Cardiac muscle cell (in vitro differentiated cells and primary cell): ENCODE measurements around the gene CCDC12. TPM values are rescaled to one million over a fixed set of nuclear protein-coding genes. Genes with fewer than 3 reads are reported as not detected.

Experiments
- DNase-seq, 2 donors: peaks; one replicate each; pipeline versions ENCODE4 v3.0.0 to v3.0.0-alpha.2; 2010 to 2017; ENCODE audit warnings: low read depth in 1 of 2, low spot score in 1 of 2
- H3K27ac ChIP-seq: fragments of 200-600 bp; sonication (generic); 2 replicates; pipeline ENCODE4 v1.5.1; 2016
- H3K27me3 ChIP-seq: fragments of 200-600 bp; sonication (generic); 2 replicates; pipeline ENCODE4 v1.6.0; 2016; ENCODE audit warnings: control low read depth
- H3K36me3 ChIP-seq: fragments of 200-600 bp; sonication (generic); 2 replicates; pipeline ENCODE4 v1.5.1; 2016; ENCODE audit warnings: control low read depth
- H3K4me1 ChIP-seq: fragments of 200-600 bp; sonication (generic); 2 replicates; pipeline ENCODE4 v1.8.1; 2017; ENCODE audit warnings: low read depth, mild to moderate bottlenecking, mixed run types
- H3K4me3 ChIP-seq: fragments of 200-600 bp; sonication (generic); 2 replicates; pipeline ENCODE4 v1.5.1; 2016; ENCODE audit warnings: mild to moderate bottlenecking
- H3K9me3 ChIP-seq: fragments of 200-600 bp; sonication (generic); 2 replicates; pipeline ENCODE4 v1.5.1; 2017; ENCODE audit warnings: low read depth, mild to moderate bottlenecking, control low read depth
- CTCF ChIP-seq: IDR thresholded peaks from 2 replicates; pipeline ENCODE4 v1.5.1; 2012; ENCODE audit warnings: low read depth, mild to moderate bottlenecking, low read length
- polyA plus RNA-seq: library from polyadenylated mRNA; unstranded; fragments of >200 nt; fragmentation: Nextera tagmentation; extraction: Ambion mirVana; gene quantifications from 2 replicates; pipeline ENCODE4 v1.2.1, GENCODE V29; 2016
- total RNA-seq: library from RNA; depleted of rRNA; stranded (reverse); fragments of >200 nt; gene quantifications from 2 replicates; pipeline ENCODE4 v1.2.3, GENCODE V29; 2016

CCDC12 gene
- total and polyA plus RNA-seq, 2 experiments from 2014 or later = 53.8 to 73.1 TPM

DNA sequence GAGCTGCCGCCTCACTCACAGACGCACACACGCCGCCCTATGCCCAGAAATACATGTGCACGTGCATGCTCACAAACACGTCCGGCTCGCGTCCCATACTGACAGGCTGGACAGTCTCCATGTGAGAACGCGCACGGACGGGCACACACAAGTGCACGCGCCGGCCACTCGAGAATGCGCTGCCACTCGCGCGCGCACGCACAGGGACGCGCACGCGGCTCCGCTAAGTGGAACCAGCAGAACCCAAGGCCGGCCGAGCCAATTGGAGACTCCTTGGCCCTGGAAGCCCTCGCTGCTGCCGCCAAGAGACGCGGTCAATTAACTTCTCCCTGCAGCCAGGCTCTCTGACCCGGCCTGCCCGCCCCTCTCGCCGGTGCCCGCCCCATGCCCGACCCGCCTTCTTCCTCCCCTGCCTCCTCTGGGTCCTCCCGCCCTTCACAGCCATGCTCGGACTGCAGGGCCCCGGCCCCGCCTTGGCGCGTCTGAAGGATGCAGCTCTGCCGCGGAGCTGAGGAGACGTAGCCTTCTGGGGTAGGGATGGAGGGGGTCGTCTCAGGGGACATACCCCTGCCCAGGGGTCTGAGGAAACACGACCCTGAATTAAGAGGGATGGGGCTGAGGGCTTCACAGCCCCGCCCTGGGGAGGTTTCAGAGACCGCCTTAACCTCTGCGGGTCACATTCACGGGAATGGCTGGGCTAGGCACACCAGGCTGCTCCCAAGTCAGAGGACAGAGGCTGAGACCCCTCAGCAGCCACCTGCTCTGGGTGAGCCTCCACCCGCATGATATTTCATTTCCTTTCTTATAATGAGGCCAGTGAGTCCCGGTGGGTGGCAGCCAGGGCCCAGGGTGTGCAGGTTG, 84.0 kb downstream of the CCDC12 start:
- TF ChIP-seq CTCF = no peak
- Histone ChIP-seq H3K4me1 (peaks cover 55% of the 10 kb centered on the region), H3K27ac (peak overlapping the region; percentile 68), H3K36me3 (no peaks in the 10 kb centered on the region), H3K4me3 (peak overlapping the region; percentile 2), H3K27me3 (no peaks in the 10 kb centered on the region), H3K9me3 (no peaks in the 10 kb centered on the region)
- DNase-seq = peak; percentile 80 to 94

DNA sequence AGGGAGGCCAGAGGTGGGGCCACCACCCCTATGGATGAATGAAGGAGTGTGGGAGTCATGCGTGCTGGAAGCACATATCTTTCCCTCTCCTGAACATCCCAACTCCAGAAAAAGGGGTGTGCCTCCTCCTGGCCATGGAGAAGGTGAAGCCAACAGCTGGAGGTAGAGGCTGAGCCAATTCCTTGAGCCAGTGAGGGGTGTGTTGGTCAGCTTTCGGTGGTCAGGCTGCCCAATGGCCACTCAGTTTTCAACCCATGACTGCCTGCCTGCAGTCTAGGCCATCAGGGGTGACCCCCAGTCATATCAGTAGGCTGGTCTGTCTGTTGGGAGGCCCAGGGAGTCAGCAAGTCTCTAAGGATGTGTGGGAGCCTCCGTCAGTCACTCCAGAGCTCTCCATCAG, 85.4 kb downstream of the CCDC12 start:
- Histone ChIP-seq H3K27ac (no peak overlapping the region), H3K4me3 (no peak overlapping the region), H3K9me3 (no peaks in the 10 kb centered on the region), H3K36me3 (no peaks in the 10 kb centered on the region), H3K4me1 (peaks cover 55% of the 10 kb centered on the region), H3K27me3 (no peaks in the 10 kb centered on the region)
- DNase-seq = no peak
- no peak for TF ChIP-seq CTCF

- no peaks in the 10 kb centered on the region for H3K27me3 ChIP-seq
- peaks cover 55% of the 10 kb centered on the region for H3K4me1 ChIP-seq
- no peaks in the 10 kb centered on the region for H3K36me3 ChIP-seq
- H3K9me3 ChIP-seq = no peaks in the 10 kb centered on the region
- no peak overlapping the region for H3K27ac ChIP-seq
- DNase-seq = no peak
- no peak for TF ChIP-seq CTCF
- no peak overlapping the region for H3K4me3 ChIP-seq
Observed at GRCh38 chr3:46890132-46890531, 86.4 kb downstream of the CCDC12 start.

DNA sequence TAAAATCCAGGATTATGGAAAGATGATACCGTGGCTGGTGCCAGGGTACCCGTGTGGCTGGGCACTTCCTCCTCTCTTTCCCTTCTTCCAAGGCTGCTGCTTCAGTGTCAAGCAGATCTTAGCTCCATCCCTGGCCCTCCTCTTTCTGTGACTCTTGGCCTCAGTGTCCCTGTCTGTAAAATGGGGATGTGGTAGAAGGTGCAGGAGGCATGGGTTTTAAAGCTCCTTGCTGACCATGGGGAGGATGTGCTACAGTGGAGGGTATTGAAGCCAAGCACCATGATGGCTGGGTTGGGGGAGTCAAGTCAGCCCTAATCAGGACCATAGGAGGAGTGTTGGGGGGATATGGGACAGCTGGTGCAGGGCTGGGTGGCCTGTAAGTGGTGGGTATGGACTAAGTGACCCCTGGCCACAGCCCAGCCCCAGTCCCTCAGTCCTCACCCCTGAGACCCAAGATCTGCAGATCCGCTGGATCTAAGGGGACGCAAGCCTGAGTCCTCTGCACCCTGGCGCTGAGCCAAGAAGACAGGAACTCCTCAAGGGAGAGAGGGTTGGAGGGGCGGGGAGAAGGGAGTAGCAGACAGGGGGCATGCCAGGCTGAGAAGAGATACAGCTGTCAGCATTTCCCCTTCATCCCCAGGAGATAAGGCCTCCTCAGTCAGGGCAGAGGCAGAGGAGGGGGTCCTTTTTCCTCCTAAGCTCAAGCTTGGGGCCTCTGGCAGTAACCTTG, 87.0 kb downstream of the CCDC12 start:
- Histone ChIP-seq H3K36me3 (no peaks in the 10 kb centered on the region), H3K4me3 (no peak overlapping the region), H3K27me3 (no peaks in the 10 kb centered on the region), H3K9me3 (no peaks in the 10 kb centered on the region), H3K27ac (peak overlapping the region; percentile 3), H3K4me1 (peaks cover 59% of the 10 kb centered on the region)
- no peak for TF ChIP-seq CTCF
- DNase-seq = peak; percentile 55 to 70

DNA sequence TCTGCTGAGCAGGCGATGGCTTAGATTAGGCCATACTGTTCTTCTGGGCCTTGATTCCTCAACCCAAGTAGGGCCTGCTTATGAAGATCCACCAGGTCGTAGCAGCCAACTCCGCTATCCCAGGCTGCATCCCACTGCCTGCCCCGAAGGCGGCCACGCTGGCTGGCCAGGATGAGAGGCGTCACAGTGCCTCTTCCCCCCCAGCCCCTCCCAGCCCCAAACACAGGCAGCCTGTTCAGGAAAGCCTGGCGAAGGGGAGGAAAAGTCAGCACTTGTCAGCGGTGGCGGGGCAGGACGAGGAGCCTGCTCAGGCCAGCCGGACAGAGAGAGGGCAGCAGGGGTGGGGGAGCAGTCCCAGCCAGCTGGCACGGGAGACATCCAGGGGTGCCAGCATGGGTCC, 87.8 kb downstream of the CCDC12 start:
- no peaks in the 10 kb centered on the region for H3K9me3 ChIP-seq
- no peak overlapping the region for H3K4me3 ChIP-seq
- peaks cover 64% of the 10 kb centered on the region for H3K4me1 ChIP-seq
- no peaks in the 10 kb centered on the region for H3K27me3 ChIP-seq
- no peak for TF ChIP-seq CTCF
- peak overlapping the region; percentile 3 for H3K27ac ChIP-seq
- no peaks in the 10 kb centered on the region for H3K36me3 ChIP-seq
- DNase-seq = no peak
